ENCODE measurements around the gene GRIP2. TPM values are rescaled to one million over a fixed set of nuclear protein-coding genes. Genes with fewer than 3 reads are reported as not detected.

GRIP2 gene
- polyA plus RNA-seq, 1 donor from 2014 or later, result 8.6 TPM

DNA sequence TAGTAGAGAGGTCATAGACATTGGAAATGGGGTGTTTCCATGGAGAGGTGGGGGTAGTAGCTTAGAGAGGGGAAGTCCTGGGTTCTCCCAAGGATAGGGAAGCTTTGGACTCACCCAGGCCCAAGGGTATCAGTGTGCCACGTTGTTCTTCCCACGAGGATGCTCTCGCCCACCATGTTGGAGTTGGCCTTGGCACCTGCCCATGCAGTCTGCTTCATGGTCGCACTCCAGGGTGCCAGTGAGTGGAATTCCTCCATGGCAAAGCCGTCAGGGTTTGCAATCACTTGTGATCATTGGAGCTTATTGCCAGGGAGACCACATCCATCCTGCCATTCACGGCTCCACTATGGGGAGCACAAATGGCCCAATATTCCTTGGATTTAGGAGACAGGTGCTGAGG lies 60.6 kb downstream of the GRIP2 start:
- TF ChIP-seq, protein P1, sequence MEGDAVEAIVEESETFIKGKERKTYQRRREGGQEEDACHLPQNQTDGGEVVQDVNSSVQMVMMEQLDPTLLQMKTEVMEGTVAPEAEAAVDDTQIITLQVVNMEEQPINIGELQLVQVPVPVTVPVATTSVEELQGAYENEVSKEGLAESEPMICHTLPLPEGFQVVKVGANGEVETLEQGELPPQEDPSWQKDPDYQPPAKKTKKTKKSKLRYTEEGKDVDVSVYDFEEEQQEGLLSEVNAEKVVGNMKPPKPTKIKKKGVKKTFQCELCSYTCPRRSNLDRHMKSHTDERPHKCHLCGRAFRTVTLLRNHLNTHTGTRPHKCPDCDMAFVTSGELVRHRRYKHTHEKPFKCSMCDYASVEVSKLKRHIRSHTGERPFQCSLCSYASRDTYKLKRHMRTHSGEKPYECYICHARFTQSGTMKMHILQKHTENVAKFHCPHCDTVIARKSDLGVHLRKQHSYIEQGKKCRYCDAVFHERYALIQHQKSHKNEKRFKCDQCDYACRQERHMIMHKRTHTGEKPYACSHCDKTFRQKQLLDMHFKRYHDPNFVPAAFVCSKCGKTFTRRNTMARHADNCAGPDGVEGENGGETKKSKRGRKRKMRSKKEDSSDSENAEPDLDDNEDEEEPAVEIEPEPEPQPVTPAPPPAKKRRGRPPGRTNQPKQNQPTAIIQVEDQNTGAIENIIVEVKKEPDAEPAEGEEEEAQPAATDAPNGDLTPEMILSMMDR (IDR thresholded peaks at IDR 0.05; ENCODE audit: poor library complexity, severe bottlenecking), result no peak
- TF ChIP-seq TAF1 (IDR thresholded peaks at IDR 0.05; ENCODE audit: low read depth), result no peak
- TF ChIP-seq MXI1 (conservative IDR thresholded peaks at IDR 0.05; ENCODE audit: poor library complexity, severe bottlenecking), result no peak
- TF ChIP-seq RAD21 (conservative IDR thresholded peaks at IDR 0.05), result no peak
- TF ChIP-seq, protein P2, sequence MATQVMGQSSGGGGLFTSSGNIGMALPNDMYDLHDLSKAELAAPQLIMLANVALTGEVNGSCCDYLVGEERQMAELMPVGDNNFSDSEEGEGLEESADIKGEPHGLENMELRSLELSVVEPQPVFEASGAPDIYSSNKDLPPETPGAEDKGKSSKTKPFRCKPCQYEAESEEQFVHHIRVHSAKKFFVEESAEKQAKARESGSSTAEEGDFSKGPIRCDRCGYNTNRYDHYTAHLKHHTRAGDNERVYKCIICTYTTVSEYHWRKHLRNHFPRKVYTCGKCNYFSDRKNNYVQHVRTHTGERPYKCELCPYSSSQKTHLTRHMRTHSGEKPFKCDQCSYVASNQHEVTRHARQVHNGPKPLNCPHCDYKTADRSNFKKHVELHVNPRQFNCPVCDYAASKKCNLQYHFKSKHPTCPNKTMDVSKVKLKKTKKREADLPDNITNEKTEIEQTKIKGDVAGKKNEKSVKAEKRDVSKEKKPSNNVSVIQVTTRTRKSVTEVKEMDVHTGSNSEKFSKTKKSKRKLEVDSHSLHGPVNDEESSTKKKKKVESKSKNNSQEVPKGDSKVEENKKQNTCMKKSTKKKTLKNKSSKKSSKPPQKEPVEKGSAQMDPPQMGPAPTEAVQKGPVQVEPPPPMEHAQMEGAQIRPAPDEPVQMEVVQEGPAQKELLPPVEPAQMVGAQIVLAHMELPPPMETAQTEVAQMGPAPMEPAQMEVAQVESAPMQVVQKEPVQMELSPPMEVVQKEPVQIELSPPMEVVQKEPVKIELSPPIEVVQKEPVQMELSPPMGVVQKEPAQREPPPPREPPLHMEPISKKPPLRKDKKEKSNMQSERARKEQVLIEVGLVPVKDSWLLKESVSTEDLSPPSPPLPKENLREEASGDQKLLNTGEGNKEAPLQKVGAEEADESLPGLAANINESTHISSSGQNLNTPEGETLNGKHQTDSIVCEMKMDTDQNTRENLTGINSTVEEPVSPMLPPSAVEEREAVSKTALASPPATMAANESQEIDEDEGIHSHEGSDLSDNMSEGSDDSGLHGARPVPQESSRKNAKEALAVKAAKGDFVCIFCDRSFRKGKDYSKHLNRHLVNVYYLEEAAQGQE (IDR thresholded peaks at IDR 0.05; ENCODE audit: borderline replicate concordance), result no peak
- no peak for TF ChIP-seq SMC3 (conservative IDR thresholded peaks at IDR 0.05; ENCODE audit: poor library complexity)
- TF ChIP-seq POLR2AphosphoS5 (IDR thresholded peaks at IDR 0.05), result no peak
- TF ChIP-seq EP300 (conservative IDR thresholded peaks at IDR 0.05; ENCODE audit: poor library complexity, severe bottlenecking), result no peak
- TF ChIP-seq EZH2 (IDR thresholded peaks at IDR 0.05; ENCODE audit: borderline replicate concordance, insufficient read depth, low read length, poor library complexity, severe bottlenecking), result no peak
- no peak overlapping the region for H2AFZ ChIP-seq (ENCODE audit: low read depth, low read length)

DNA sequence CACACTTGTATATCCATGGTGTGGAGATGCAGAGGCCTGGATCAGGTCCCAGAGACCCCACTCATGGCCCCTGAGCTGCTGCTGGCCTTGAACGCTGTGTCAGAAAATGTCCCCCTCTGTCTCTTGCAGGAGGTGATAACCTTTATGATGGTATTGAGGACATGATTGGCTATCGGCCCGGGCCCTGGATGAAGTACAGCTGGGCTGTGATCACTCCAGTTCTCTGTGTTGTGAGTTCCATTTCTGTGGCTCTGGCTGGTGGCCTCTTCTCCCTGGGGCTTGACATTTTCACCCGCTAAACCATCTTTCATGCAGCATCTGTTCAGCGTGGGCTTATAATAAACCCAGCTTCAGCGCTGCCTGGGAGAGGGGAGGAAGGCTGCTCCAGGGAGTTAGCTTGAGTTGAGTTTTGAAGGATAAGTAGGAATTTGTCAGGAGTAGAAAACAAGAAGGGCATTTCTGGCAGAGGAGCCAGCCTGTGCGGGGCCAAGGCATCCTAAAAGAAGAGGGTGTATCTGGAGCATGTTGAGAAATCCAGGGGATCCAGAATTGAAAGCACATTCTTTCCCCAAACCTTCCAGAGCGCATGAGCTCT lies 61.1 kb downstream of the GRIP2 start:
- no peaks in the 10 kb centered on the region for H3K79me2 ChIP-seq (replicated peaks; ENCODE audit: insufficient read depth, low read length)
- TF ChIP-seq EZH2 (IDR thresholded peaks at IDR 0.05; ENCODE audit: borderline replicate concordance, insufficient read depth, low read length, poor library complexity, severe bottlenecking), result no peak
- TF ChIP-seq, protein P2 (IDR thresholded peaks at IDR 0.05; ENCODE audit: borderline replicate concordance), result no peak
- TF ChIP-seq RAD21 (conservative IDR thresholded peaks at IDR 0.05), result no peak
- TF ChIP-seq POLR2AphosphoS5 (IDR thresholded peaks at IDR 0.05), result no peak
- TF ChIP-seq SMC3 (conservative IDR thresholded peaks at IDR 0.05; ENCODE audit: poor library complexity), result no peak
- no peak for TF ChIP-seq TAF1 (IDR thresholded peaks at IDR 0.05; ENCODE audit: low read depth)
- TF ChIP-seq EP300 (conservative IDR thresholded peaks at IDR 0.05; ENCODE audit: poor library complexity, severe bottlenecking), result no peak
- TF ChIP-seq MXI1 (conservative IDR thresholded peaks at IDR 0.05; ENCODE audit: poor library complexity, severe bottlenecking), result no peak
- TF ChIP-seq, protein P1 (IDR thresholded peaks at IDR 0.05; ENCODE audit: poor library complexity, severe bottlenecking), result no peak
- H3K9me2 ChIP-seq (ENCODE audit: insufficient read depth, low read length), result no peaks in the 10 kb centered on the region
- no peak overlapping the region for H3K9ac ChIP-seq (ENCODE audit: low read length)
- H3K4me2 ChIP-seq (ENCODE audit: low read length), result no peak overlapping the region
- H3K27me3 ChIP-seq (ENCODE audit: insufficient read depth, low read depth, low read length), result no peaks in the 10 kb centered on the region
- H3K27ac ChIP-seq (ENCODE audit: low read length), result no peak overlapping the region
- no peaks in the 10 kb centered on the region for H3K9me3 ChIP-seq (ENCODE audit: low read length)
- no peaks in the 10 kb centered on the region for H4K20me1 ChIP-seq (ENCODE audit: insufficient read depth)
- no peak overlapping the region for H3K4me3 ChIP-seq (ENCODE audit: low read length)
- H3F3A ChIP-seq (ENCODE audit: insufficient read depth, low read length, poor library complexity, severe bottlenecking), result no peaks in the 10 kb centered on the region
- peaks cover 10% of the 10 kb centered on the region for H3K36me3 ChIP-seq (ENCODE audit: insufficient read depth, low read length)
- H2AFZ ChIP-seq (ENCODE audit: low read depth, low read length), result no peak overlapping the region

More for the DNA sequence above, 60.6 kb downstream of the GRIP2 start:
- Histone ChIP-seq H3K9me3 (ENCODE audit: low read length) (no peaks in the 10 kb centered on the region), H3K27ac (ENCODE audit: low read length) (no peak overlapping the region), H3K9me2 (ENCODE audit: insufficient read depth, low read length) (no peaks in the 10 kb centered on the region), H3K4me3 (ENCODE audit: low read length) (no peak overlapping the region), H4K20me1 (ENCODE audit: insufficient read depth) (no peaks in the 10 kb centered on the region), H3K36me3 (ENCODE audit: insufficient read depth, low read length) (peaks cover 10% of the 10 kb centered on the region), H3K27me3 (ENCODE audit: insufficient read depth, low read depth, low read length) (no peaks in the 10 kb centered on the region), H3K9ac (ENCODE audit: low read length) (no peak overlapping the region), H3F3A (ENCODE audit: insufficient read depth, low read length, poor library complexity, severe bottlenecking) (no peaks in the 10 kb centered on the region), H3K4me2 (ENCODE audit: low read length) (no peak overlapping the region), H3K79me2 (replicated peaks; ENCODE audit: insufficient read depth, low read length) (no peaks in the 10 kb centered on the region)
